ENCODE results near the gene PLEKHA6. TPM values are rescaled to one million over a fixed set of nuclear protein-coding genes. Genes with fewer than 3 reads are reported as not detected.
A peak's percentile ranks its signal among the peaks of the same experiment; 100 is the strongest.

PLEKHA6 gene
- total RNA-seq, 6 experiments from 2014 or later = 16.6 to 31.1 (median 22.1) TPM

DNA sequence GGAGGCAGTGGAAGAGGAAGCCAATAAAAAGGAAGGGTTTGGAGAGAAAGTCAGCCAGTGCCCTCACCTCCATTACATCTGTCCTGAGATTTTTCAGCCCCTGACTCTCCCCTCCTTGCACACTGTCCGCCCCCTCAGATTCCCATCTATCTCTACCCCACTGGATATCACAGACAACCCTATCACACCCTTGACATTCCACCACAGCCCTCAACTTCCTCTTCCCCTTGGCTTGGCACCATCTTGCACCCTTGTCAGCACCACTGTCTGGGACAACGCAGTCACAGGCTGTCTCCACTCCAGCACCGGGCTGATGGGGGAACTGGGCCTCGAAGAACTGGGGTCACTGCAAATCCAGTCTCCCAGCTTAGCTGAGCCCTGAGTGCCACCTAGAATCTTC is 14.2 kb upstream of the PLEKHA6 start:
- no peak overlapping the region for H3K27ac ChIP-seq
- no peaks in the 10 kb centered on the region for H3K36me3 ChIP-seq
- H3K4me1 ChIP-seq = peaks cover 0 to 12% (median 4%) of the 10 kb centered on the region in 4 donors
- H3K4me3 ChIP-seq = no peak overlapping the region
- DNase-seq (peak in 1 of 3 donors; percentile 28), ATAC-seq (no peak)
- H3K27me3 ChIP-seq = no peaks in the 10 kb centered on the region
- H3K9me3 ChIP-seq = no peaks in the 10 kb centered on the region
- WGBS (ENCODE audit: insufficient coverage, low coverage, low lambda C conversion rate, missing lambda C conversion rate) = 50% methylated on average over 1 of the region's 4 CpGs
- TF ChIP-seq, protein P1, sequence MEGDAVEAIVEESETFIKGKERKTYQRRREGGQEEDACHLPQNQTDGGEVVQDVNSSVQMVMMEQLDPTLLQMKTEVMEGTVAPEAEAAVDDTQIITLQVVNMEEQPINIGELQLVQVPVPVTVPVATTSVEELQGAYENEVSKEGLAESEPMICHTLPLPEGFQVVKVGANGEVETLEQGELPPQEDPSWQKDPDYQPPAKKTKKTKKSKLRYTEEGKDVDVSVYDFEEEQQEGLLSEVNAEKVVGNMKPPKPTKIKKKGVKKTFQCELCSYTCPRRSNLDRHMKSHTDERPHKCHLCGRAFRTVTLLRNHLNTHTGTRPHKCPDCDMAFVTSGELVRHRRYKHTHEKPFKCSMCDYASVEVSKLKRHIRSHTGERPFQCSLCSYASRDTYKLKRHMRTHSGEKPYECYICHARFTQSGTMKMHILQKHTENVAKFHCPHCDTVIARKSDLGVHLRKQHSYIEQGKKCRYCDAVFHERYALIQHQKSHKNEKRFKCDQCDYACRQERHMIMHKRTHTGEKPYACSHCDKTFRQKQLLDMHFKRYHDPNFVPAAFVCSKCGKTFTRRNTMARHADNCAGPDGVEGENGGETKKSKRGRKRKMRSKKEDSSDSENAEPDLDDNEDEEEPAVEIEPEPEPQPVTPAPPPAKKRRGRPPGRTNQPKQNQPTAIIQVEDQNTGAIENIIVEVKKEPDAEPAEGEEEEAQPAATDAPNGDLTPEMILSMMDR (IDR thresholded peaks at IDR 0.05) = no peak
- TF ChIP-seq POLR2A (IDR thresholded peaks at IDR 0.05) = no peak
- intact Hi-C loops (cut with DNase I) = no loop called here

DNA sequence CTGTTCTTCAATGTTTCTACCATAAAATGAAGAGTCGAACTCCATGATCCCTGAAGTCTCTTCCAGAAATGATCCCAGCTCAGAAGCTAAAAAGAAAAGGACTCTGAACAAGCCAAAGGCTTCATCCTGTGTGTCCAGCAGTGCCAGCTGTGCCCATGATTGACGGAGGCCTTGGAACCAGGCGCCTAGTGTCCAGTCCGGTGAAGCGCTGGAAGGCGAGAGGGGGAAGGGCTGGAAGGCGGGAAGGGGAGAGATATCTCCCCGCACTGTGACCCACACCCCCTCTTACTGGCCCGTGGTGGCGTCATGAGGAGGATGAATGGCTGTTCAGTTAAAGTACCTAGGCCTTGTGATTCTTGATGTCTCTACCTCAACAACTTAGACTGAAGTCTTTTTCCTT is 10.4 kb upstream of the PLEKHA6 start:
- Histone ChIP-seq H3K4me3 (no peak overlapping the region), H3K9me3 (no peaks in the 10 kb centered on the region), H3K27me3 (no peaks in the 10 kb centered on the region), H3K36me3 (no peaks in the 10 kb centered on the region), H3K27ac (no peak overlapping the region), H3K4me1 (no peaks in the 10 kb centered on the region)
- no peak for DNase-seq
- TF ChIP-seq, protein P1 (IDR thresholded peaks at IDR 0.05) = no peak
- TF ChIP-seq POLR2A (IDR thresholded peaks at IDR 0.05) = no peak
- 84% methylated on average over 8 of the region's 10 CpGs for WGBS (ENCODE audit: insufficient coverage, low coverage, low lambda C conversion rate, missing lambda C conversion rate)
- intact Hi-C loops (cut with DNase I) = no loop called here
- no peak for ATAC-seq

DNA sequence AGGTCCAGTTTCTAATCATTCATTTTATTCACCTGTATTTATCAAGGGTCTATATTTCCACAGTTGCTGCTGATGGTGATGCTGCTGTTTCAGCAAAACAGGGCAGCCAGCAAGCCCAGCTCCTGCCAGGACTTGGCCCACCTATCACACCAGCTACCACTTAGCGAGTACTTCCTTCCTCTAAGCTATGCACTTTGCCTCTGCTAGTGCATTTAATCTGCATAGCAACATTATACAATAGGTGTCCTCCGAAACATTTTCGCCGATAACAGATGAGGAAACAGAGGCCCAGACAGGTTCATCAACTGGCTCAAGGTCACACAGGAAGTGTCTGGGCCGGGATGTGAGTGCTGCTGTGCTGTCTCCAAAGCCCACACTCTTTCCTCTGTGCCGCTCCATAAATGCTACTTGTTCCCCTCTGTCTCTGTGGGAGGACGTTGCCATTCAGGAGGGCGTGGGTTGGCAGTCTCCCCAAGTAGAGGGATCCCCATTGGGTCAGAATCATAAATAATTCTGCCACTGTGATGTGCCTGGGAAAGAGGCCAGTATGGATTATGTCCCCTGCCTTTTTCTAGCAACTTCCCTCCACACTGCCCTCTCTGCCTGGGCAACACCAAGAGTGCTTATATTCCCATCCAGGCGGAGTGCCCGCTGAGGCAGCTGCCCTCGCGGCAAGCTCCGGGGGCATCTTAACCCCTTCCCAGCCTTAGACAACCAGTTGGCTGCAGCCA is 9.4 kb upstream of the PLEKHA6 start:
- H3K9me3 ChIP-seq = no peaks in the 10 kb centered on the region
- H3K36me3 ChIP-seq = no peaks in the 10 kb centered on the region
- no peaks in the 10 kb centered on the region for H3K27me3 ChIP-seq
- intact Hi-C loops (cut with DNase I) = loop anchor here in 1 of 2 donors (5.0 to 10.0 kb wide), 2 partner anchors 154 to 207 kb away; partner anchors contain the start of gene GOLT1A
- H3K4me3 ChIP-seq = no peak overlapping the region
- ATAC-seq (peak in 2 of 4 donors; percentile 19 to 24), DNase-seq (no peak)
- H3K27ac ChIP-seq = no peak overlapping the region
- H3K4me1 ChIP-seq = peaks cover 0 to 1% (median 0%) of the 10 kb centered on the region in 4 donors
- WGBS (ENCODE audit: insufficient coverage, low coverage, low lambda C conversion rate, missing lambda C conversion rate) = 64% methylated on average over 9 of the region's 13 CpGs
- no peak for TF ChIP-seq POLR2A (IDR thresholded peaks at IDR 0.05)
- TF ChIP-seq, protein P1 (IDR thresholded peaks at IDR 0.05) = no peak

DNA sequence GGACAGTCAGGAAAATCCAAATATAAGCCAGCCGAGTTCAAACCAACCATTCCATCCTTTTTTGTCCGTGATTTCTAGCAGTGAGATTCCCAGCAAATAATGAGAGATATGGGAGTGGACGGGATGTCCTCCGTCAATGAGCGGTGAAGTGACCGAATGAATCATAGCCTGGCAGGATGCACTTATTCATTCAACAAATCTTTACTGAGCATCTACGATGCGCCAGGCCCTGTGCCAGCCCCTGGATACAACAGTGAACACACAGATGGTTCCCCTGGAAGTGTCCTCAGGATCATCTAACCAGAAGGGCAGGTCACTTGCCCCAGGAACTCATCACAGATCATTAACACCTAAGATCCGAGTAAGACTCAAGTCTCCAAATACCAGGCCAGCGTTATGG is 8.2 kb upstream of the PLEKHA6 start:
- H3K4me1 ChIP-seq = peaks cover 0 to 7% (median 2%) of the 10 kb centered on the region in 4 donors
- no peaks in the 10 kb centered on the region for H3K27me3 ChIP-seq
- ATAC-seq (no peak), DNase-seq (no peak)
- intact Hi-C loops (cut with DNase I) = loop anchor here in 1 of 2 donors (5.0 to 10.0 kb wide), 2 partner anchors 153 to 206 kb away; partner anchors contain the start of gene GOLT1A
- no peaks in the 10 kb centered on the region for H3K9me3 ChIP-seq
- H3K4me3 ChIP-seq = no peak overlapping the region
- no peak overlapping the region for H3K27ac ChIP-seq
- no peak for TF ChIP-seq POLR2A (IDR thresholded peaks at IDR 0.05)
- TF ChIP-seq, protein P1 (IDR thresholded peaks at IDR 0.05) = no peak
- WGBS (ENCODE audit: insufficient coverage, low coverage, low lambda C conversion rate, missing lambda C conversion rate) = 80% methylated on average over 9 of the region's 10 CpGs
- no peaks in the 10 kb centered on the region for H3K36me3 ChIP-seq

Measured in right lobe of liver (tissue), 6 donors.